CD4-positive, CD25-positive, alpha-beta regulatory T cell (primary cell): Measurements from ENCODE around the gene COL6A3. TPM values are rescaled to one million over a fixed set of nuclear protein-coding genes. Genes with fewer than 3 reads are reported as not detected.

Experiments
- ATAC-seq, 2 donors: fragments of 150-1000 bp; cut with Tn5 transposase; one replicate each; pipeline ENCODE4 v1.10.0; 2021; ENCODE audit warnings: low read depth in 2 of 2, moderate number of reproducible peaks in 2 of 2, moderate library complexity in 1 of 2
- DNase-seq, 3 donors: peaks; one replicate each; pipeline versions ENCODE4 v3.0.0 to v3.0.0-alpha.2; 2012 to 2022; ENCODE audit warnings: mixed read lengths in 1 of 3
- H3K27ac ChIP-seq: one replicate; pipeline ENCODE4 v1.7.0; 2013; ENCODE audit warnings: mild to moderate bottlenecking, low read length; ENCODE audit not compliant: insufficient read depth, poor library complexity, severe bottlenecking
- H3K27me3 ChIP-seq: one replicate; pipeline ENCODE4 v1.7.0; 2013; ENCODE audit warnings: low read length; ENCODE audit not compliant: control insufficient read depth, insufficient read depth
- H3K36me3 ChIP-seq: one replicate; pipeline ENCODE4 v1.7.0; 2013; ENCODE audit warnings: mild to moderate bottlenecking, low read length, moderate library complexity; ENCODE audit not compliant: control insufficient read depth, insufficient read depth
- H3K4me1 ChIP-seq: 2 replicates; pipeline ENCODE4 v1.7.0; 2013; ENCODE audit warnings: mild to moderate bottlenecking, low read length; ENCODE audit not compliant: insufficient read depth, control insufficient read depth, poor library complexity, severe bottlenecking
- H3K4me3 ChIP-seq: one replicate; pipeline ENCODE4 v1.7.0; 2013; ENCODE audit warnings: low read depth, mild to moderate bottlenecking, low read length, moderate library complexity
- H3K9me3 ChIP-seq, 2 experiments: 1 replicate in 1 of 2; 2 replicates in 1 of 2; pipeline ENCODE4 v1.7.0; 2013; ENCODE audit warnings: low read length in 2 of 2, mild to moderate bottlenecking in 1 of 2, moderate library complexity in 1 of 2; ENCODE audit not compliant: control insufficient read depth in 2 of 2
- H3K27ac Mint-ChIP-seq, 3 donors: one replicate each; pipeline ENCODE4 v1.8.0; 2020 to 2022; ENCODE audit warnings: mild to moderate bottlenecking in 3 of 3, mixed read lengths in 3 of 3, moderate library complexity in 2 of 3
- H3K27me3 Mint-ChIP-seq: one replicate; pipeline ENCODE4 v1.8.0; 2022; ENCODE audit warnings: mild to moderate bottlenecking, mixed read lengths
- H3K36me3 Mint-ChIP-seq: one replicate; pipeline ENCODE4 v1.8.0; 2020; ENCODE audit warnings: mixed read lengths
- H3K4me1 Mint-ChIP-seq, 4 donors: one replicate each; pipeline ENCODE4 v1.8.0; 2020 to 2022; ENCODE audit warnings: mixed read lengths in 4 of 4, mild to moderate bottlenecking in 1 of 4
- H3K4me3 Mint-ChIP-seq, 4 donors: one replicate each; pipeline ENCODE4 v1.8.0; 2020 to 2022; ENCODE audit warnings: mild to moderate bottlenecking in 4 of 4, mixed read lengths in 4 of 4, moderate library complexity in 3 of 4
- H3K9me3 Mint-ChIP-seq, 7 donors: one replicate each; pipeline ENCODE4 v1.8.0; 2020 to 2022; ENCODE audit warnings: mixed read lengths in 7 of 7, mild to moderate bottlenecking in 3 of 7, moderate library complexity in 2 of 7
- polyA plus RNA-seq, 4 donors: library from polyadenylated mRNA; unstranded; fragments of 300-500 nt; fragmentation: Illumina TruSeq; gene quantifications; one replicate each; pipeline ENCODE4 v1.2.3, GENCODE V29; 2021
- total RNA-seq: library from RNA; stranded (reverse); gene quantifications from one replicate; pipeline ENCODE4 v1.2.3, GENCODE V29; 2022

COL6A3 gene
- total and polyA plus RNA-seq, 5 donors from 2014 or later, result 0.18 to 3.4 (median 0.82) TPM

DNA sequence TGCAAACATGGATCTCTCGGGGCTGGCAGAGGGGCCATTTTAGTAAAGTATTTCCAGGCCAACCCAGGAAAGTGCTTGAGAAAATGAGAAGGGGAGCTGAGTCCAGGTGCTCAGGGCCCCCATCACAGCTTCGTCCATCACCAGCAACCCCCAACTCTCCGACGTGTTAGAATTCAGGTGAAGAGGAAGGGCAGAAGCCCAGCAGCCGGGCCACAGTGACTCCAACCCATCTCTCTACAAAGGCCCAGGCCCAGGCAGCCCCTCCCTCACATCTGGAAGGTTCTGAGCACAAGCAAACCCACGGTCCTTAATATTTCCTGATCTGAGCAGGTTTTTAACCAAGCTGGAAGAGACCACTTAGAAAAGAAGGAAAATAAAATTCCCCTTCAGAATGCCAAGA is 34.7 kb upstream of the COL6A3 start:
- Mint-ChIP-seq H3K27me3 (no peaks in the 10 kb centered on the region), H3K4me1 (peaks cover 0 to 8% (median 3%) of the 10 kb centered on the region in 4 donors), H3K27ac (no peak overlapping the region), H3K36me3 (no peaks in the 10 kb centered on the region), H3K9me3 (peaks cover 0 to 3% (median 0%) of the 10 kb centered on the region in 7 donors), H3K4me3 (no peak overlapping the region)
- no peak for ATAC-seq
- H3K27ac ChIP-seq, result no peak overlapping the region
- no peaks in the 10 kb centered on the region for H3K36me3 ChIP-seq
- H3K9me3 ChIP-seq, result no peaks in the 10 kb centered on the region
- H3K4me1 ChIP-seq, result no peaks in the 10 kb centered on the region
- no peak for DNase-seq
- no peaks in the 10 kb centered on the region for H3K27me3 ChIP-seq
- no peak overlapping the region for H3K4me3 ChIP-seq

GRCh38 chr2:237448171-237448570 is 34.2 kb upstream of the COL6A3 start:
- peaks cover 0 to 9% (median 3%) of the 10 kb centered on the region in 4 donors for H3K4me1 Mint-ChIP-seq

GRCh38 chr2:237447496-237447895 is 33.5 kb upstream of the COL6A3 start:
- Mint-ChIP-seq H3K9me3 (peaks cover 0 to 3% (median 0%) of the 10 kb centered on the region in 7 donors), H3K36me3 (no peaks in the 10 kb centered on the region), H3K4me1 (peaks cover 0 to 11% (median 3%) of the 10 kb centered on the region in 4 donors), H3K4me3 (no peak overlapping the region), H3K27me3 (no peaks in the 10 kb centered on the region), H3K27ac (no peak overlapping the region)
- no peaks in the 10 kb centered on the region for H3K27me3 ChIP-seq
- H3K36me3 ChIP-seq, result no peaks in the 10 kb centered on the region
- no peak for ATAC-seq
- H3K4me3 ChIP-seq, result no peak overlapping the region
- DNase-seq, result no peak
- H3K27ac ChIP-seq, result no peak overlapping the region
- no peaks in the 10 kb centered on the region for H3K4me1 ChIP-seq
- no peaks in the 10 kb centered on the region for H3K9me3 ChIP-seq

More at GRCh38 chr2:237448171-237448570, 34.2 kb upstream of the COL6A3 start:
- Mint-ChIP-seq H3K9me3 (peaks cover 0 to 3% (median 0%) of the 10 kb centered on the region in 7 donors), H3K4me3 (no peak overlapping the region), H3K27ac (no peak overlapping the region), H3K36me3 (no peaks in the 10 kb centered on the region), H3K27me3 (no peaks in the 10 kb centered on the region)
- ATAC-seq, result no peak
- Histone ChIP-seq H3K4me3 (no peak overlapping the region), H3K36me3 (no peaks in the 10 kb centered on the region), H3K27ac (no peak overlapping the region), H3K4me1 (no peaks in the 10 kb centered on the region), H3K27me3 (no peaks in the 10 kb centered on the region), H3K9me3 (no peaks in the 10 kb centered on the region)
- no peak for DNase-seq

DNA sequence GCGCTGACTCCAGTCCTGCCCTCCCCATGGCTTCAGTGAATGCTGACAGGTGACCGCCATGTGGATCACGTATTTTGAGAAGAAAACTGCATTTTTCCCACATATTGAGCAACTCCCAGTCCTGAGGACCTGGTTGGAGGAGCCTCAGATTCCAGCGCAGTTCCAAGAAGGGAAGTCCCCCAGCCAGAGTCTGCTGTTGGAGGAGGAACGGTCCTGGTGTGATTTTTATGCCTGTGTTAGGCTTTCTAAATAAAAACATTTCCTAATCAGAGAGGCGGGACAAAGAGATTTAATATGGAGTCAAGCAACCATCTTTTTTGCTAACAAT is 32.3 kb upstream of the COL6A3 start:
- ATAC-seq (no peak), DNase-seq (no peak)
- Histone ChIP-seq H3K4me1 (peaks cover 6% of the 10 kb centered on the region), H3K36me3 (no peaks in the 10 kb centered on the region), H3K4me3 (no peak overlapping the region), H3K27me3 (no peaks in the 10 kb centered on the region), H3K27ac (no peak overlapping the region), H3K9me3 (no peaks in the 10 kb centered on the region)
- H3K27me3 Mint-ChIP-seq, result no peaks in the 10 kb centered on the region
- no peak overlapping the region for H3K27ac Mint-ChIP-seq
- no peaks in the 10 kb centered on the region for H3K36me3 Mint-ChIP-seq
- no peak overlapping the region for H3K4me3 Mint-ChIP-seq
- peaks cover 3 to 21% (median 11%) of the 10 kb centered on the region in 4 donors for H3K4me1 Mint-ChIP-seq
- peaks cover 0 to 3% (median 0%) of the 10 kb centered on the region in 7 donors for H3K9me3 Mint-ChIP-seq

GRCh38 chr2:237445611-237446337 is 31.8 kb upstream of the COL6A3 start:
- peaks cover 11% of the 10 kb centered on the region for H3K4me1 ChIP-seq
- H3K4me3 ChIP-seq, result no peak overlapping the region
- ATAC-seq, result no peak
- DNase-seq, result no peak
- no peaks in the 10 kb centered on the region for H3K36me3 Mint-ChIP-seq
- no peak overlapping the region for H3K4me3 Mint-ChIP-seq
- no peaks in the 10 kb centered on the region for H3K9me3 ChIP-seq
- peaks cover 0 to 3% (median 0%) of the 10 kb centered on the region in 7 donors for H3K9me3 Mint-ChIP-seq
- H3K27me3 ChIP-seq, result no peaks in the 10 kb centered on the region
- H3K27ac Mint-ChIP-seq, result no peak overlapping the region
- no peaks in the 10 kb centered on the region for H3K36me3 ChIP-seq
- H3K27ac ChIP-seq, result no peak overlapping the region
- no peaks in the 10 kb centered on the region for H3K27me3 Mint-ChIP-seq
- peaks cover 7 to 27% (median 15%) of the 10 kb centered on the region in 4 donors for H3K4me1 Mint-ChIP-seq

GRCh38 chr2:237444071-237444470 is 30.1 kb upstream of the COL6A3 start:
- peaks cover 14 to 37% (median 23%) of the 10 kb centered on the region in 4 donors for H3K4me1 Mint-ChIP-seq
- H3K9me3 ChIP-seq, result no peaks in the 10 kb centered on the region
- H3K4me3 ChIP-seq, result no peak overlapping the region
- peaks cover 0 to 2% (median 0%) of the 10 kb centered on the region in 7 donors for H3K9me3 Mint-ChIP-seq
- DNase-seq (no peak), ATAC-seq (no peak)
- H3K36me3 Mint-ChIP-seq, result no peaks in the 10 kb centered on the region
- no peaks in the 10 kb centered on the region for H3K27me3 ChIP-seq
- no peak overlapping the region for H3K4me3 Mint-ChIP-seq
- no peaks in the 10 kb centered on the region for H3K27me3 Mint-ChIP-seq
- no peaks in the 10 kb centered on the region for H3K36me3 ChIP-seq
- H3K4me1 ChIP-seq, result peaks cover 14% of the 10 kb centered on the region
- no peak overlapping the region for H3K27ac ChIP-seq
- peak overlapping the region in 2 of 3 donors; percentile 11 to 38 for H3K27ac Mint-ChIP-seq

DNA sequence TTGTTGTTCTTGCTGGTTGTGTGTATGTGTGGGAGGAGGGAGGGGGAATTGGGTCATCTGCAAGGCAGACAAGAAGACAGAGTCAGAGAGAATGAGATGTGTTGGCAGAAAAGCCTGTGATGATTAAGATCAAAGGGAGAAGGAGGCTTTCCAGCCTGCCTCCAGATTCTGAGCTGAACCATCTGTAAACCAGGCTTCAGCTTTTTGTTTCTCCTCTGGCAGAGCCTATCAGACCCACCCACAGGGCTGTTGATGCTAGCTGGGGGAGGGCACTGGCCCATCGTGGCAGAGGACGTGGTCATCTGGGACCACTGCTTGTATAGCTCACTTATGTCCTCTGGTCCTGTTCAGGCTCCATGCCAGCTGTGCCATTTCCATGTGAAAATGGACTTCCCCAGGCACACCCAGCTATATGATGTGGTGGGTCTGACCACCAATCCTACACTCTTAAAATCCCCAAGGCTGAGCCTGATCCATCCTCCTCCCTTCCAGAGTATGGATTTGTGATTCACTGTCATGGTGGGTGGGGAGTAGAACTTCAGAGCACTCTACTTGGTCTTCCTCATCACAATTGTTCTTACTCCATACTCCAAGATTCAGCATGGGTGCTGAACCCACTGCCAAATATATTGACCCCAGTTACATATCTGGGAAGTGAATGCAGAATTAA is 27.8 kb upstream of the COL6A3 start:
- H3K27me3 Mint-ChIP-seq, result no peaks in the 10 kb centered on the region
- no peak overlapping the region for H3K27ac ChIP-seq
- peaks cover 22% of the 10 kb centered on the region for H3K4me1 ChIP-seq

More for the DNA sequence above, 27.8 kb upstream of the COL6A3 start:
- H3K36me3 ChIP-seq, result no peaks in the 10 kb centered on the region
- no peaks in the 10 kb centered on the region for H3K27me3 ChIP-seq
- DNase-seq (peak in 1 of 3 donors; percentile 30), ATAC-seq (peak in 1 of 2 donors; percentile 27)
- no peaks in the 10 kb centered on the region for H3K9me3 ChIP-seq
- Mint-ChIP-seq H3K27ac (peak overlapping the region; percentile 79 to 90 (median 83)), H3K36me3 (no peaks in the 10 kb centered on the region), H3K4me3 (peak overlapping the region in 2 of 4 donors; percentile 36 to 40), H3K4me1 (peaks cover 19 to 56% (median 36%) of the 10 kb centered on the region in 4 donors), H3K9me3 (peaks cover 0 to 2% (median 0%) of the 10 kb centered on the region in 7 donors)
- no peak overlapping the region for H3K4me3 ChIP-seq
